Measurements from ENCODE around the gene BEND2. TPM values are rescaled to one million over a fixed set of nuclear protein-coding genes. Genes with fewer than 3 reads are reported as not detected.

BEND2 gene
- total RNA-seq, 1 experiment from 2014 or later: not detected

- no peak overlapping the region for H3K9ac ChIP-seq (ENCODE audit: extremely low read depth, insufficient read length, low read length)
- no peak overlapping the region for H3K14ac ChIP-seq (ENCODE audit: insufficient read depth, low read length)
- H3K79me2 ChIP-seq (ENCODE audit: insufficient read depth, low read length): no peaks in the 10 kb centered on the region
- no peaks in the 10 kb centered on the region for H3K79me1 ChIP-seq (ENCODE audit: insufficient read depth, low read depth, low read length, poor library complexity, severe bottlenecking)
- no peak overlapping the region for H4K8ac ChIP-seq (replicated peaks; ENCODE audit: insufficient read length, low read depth, low read length)
- H2BK120ac ChIP-seq (ENCODE audit: low read depth, low read length, poor library complexity, severe bottlenecking): no peak overlapping the region
- no peak overlapping the region for H2AK5ac ChIP-seq (ENCODE audit: insufficient read length, low read length)
- no peak overlapping the region for H4K5ac ChIP-seq (ENCODE audit: insufficient read length, low read depth, low read length)
- Mint-ChIP-seq H3K4me3 (no peak overlapping the region), H3K9me3 (peaks cover 60 to 61% of the 10 kb centered on the region in 2 experiments), H3K36me3 (ENCODE audit: insufficient read depth in 1 of 3, low read depth in 3 of 3) (peaks cover 0 to 2% (median 0%) of the 10 kb centered on the region in 3 experiments; a peak in 2 of 7 replicates), H3K27me3 (ENCODE audit: low read depth) (no peaks in the 10 kb centered on the region; the same call in 1 of the 2 replicates), H3K4me1 (no peaks in the 10 kb centered on the region), H3K27ac (peak overlapping the region in 1 of 3 experiments; percentile 46; a peak in 1 of 7 replicates)
- no peaks in the 10 kb centered on the region for H3K27me3 ChIP-seq (ENCODE audit: insufficient read depth, low read length)
- no peak overlapping the region for H2AFZ ChIP-seq (ENCODE audit: low read length)
- H3K4me1 ChIP-seq (ENCODE audit: insufficient read depth, low read length): no peaks in the 10 kb centered on the region
- H3K18ac ChIP-seq (ENCODE audit: insufficient read length, low read depth, low read length): no peak overlapping the region
- H2BK5ac ChIP-seq (ENCODE audit: insufficient read length, low read length): no peak overlapping the region
- no peak for DNase-seq
- H2BK20ac ChIP-seq (ENCODE audit: low read depth, low read length, poor library complexity, severe bottlenecking): no peak overlapping the region
- no peak overlapping the region for H4K91ac ChIP-seq (ENCODE audit: insufficient read length, low read depth, low read length)
- H2BK12ac ChIP-seq (ENCODE audit: insufficient read length, low read depth, low read length): no peak overlapping the region
- no peak overlapping the region for H2BK15ac ChIP-seq (ENCODE audit: low read depth, low read length)
- no peak overlapping the region for H3K4ac ChIP-seq (ENCODE audit: low read depth, low read length)
- no peak for TF ChIP-seq CTCF (conservative IDR thresholded peaks at IDR 0.05)
- H3T11ph ChIP-seq (ENCODE audit: low read length): no peak overlapping the region
- H3K56ac ChIP-seq (ENCODE audit: insufficient read length, low read depth, low read length): no peak overlapping the region
- H3K23ac ChIP-seq (ENCODE audit: insufficient read length, low read depth, low read length): no peak overlapping the region
- no peaks in the 10 kb centered on the region for H4K20me1 ChIP-seq (ENCODE audit: control insufficient read depth, insufficient read depth, insufficient read length)
- H3K27ac ChIP-seq (ENCODE audit: insufficient read length, low read depth, low read length): no peak overlapping the region
- H3K23me2 ChIP-seq (ENCODE audit: insufficient read length, low read depth, low read length, poor library complexity, severe bottlenecking): no peaks in the 10 kb centered on the region
- peaks cover 28% of the 10 kb centered on the region for H3K9me3 ChIP-seq (ENCODE audit: control insufficient read depth, low read depth, low read length)
- H3K4me2 ChIP-seq (ENCODE audit: insufficient read depth, insufficient read length, low read length): no peak overlapping the region
Measured at GRCh38 chrX:18149454-18149853, 71.2 kb downstream of the BEND2 start.
